GM12801 (cell line): ENCODE data around the gene LSM14B.

ENCODE experiments used
- TF ChIP-seq, protein P1 (sequence below): IDR thresholded peaks from one replicate; pipeline ENCODE4 v1.5.1; 2011; ENCODE audit warnings: control low read depth; ENCODE audit not compliant: insufficient read length; ENCODE audit errors: extremely low read depth

Gene LSM14B

GRCh38 chr20:62172666-62173065, 50.4 kb downstream of the LSM14B start:
- TF ChIP-seq, protein P1, sequence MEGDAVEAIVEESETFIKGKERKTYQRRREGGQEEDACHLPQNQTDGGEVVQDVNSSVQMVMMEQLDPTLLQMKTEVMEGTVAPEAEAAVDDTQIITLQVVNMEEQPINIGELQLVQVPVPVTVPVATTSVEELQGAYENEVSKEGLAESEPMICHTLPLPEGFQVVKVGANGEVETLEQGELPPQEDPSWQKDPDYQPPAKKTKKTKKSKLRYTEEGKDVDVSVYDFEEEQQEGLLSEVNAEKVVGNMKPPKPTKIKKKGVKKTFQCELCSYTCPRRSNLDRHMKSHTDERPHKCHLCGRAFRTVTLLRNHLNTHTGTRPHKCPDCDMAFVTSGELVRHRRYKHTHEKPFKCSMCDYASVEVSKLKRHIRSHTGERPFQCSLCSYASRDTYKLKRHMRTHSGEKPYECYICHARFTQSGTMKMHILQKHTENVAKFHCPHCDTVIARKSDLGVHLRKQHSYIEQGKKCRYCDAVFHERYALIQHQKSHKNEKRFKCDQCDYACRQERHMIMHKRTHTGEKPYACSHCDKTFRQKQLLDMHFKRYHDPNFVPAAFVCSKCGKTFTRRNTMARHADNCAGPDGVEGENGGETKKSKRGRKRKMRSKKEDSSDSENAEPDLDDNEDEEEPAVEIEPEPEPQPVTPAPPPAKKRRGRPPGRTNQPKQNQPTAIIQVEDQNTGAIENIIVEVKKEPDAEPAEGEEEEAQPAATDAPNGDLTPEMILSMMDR, result no peak

- TF ChIP-seq, protein P1, result no peak
These were observed 51.9 kb downstream of the LSM14B start for GRCh38 chr20:62174021-62174804.

GRCh38 chr20:62174870-62175624, 52.8 kb downstream of the LSM14B start:
- TF ChIP-seq, protein P1, result no peak

- TF ChIP-seq, protein P1, result no peak
These were observed 53.4 kb downstream of the LSM14B start for GRCh38 chr20:62175711-62176110.

- TF ChIP-seq, protein P1, result no peak
These were observed 54.6 kb downstream of the LSM14B start for GRCh38 chr20:62176866-62177265.

GRCh38 chr20:62177307-62177706, 55.0 kb downstream of the LSM14B start:
- TF ChIP-seq, protein P1, result no peak

DNA sequence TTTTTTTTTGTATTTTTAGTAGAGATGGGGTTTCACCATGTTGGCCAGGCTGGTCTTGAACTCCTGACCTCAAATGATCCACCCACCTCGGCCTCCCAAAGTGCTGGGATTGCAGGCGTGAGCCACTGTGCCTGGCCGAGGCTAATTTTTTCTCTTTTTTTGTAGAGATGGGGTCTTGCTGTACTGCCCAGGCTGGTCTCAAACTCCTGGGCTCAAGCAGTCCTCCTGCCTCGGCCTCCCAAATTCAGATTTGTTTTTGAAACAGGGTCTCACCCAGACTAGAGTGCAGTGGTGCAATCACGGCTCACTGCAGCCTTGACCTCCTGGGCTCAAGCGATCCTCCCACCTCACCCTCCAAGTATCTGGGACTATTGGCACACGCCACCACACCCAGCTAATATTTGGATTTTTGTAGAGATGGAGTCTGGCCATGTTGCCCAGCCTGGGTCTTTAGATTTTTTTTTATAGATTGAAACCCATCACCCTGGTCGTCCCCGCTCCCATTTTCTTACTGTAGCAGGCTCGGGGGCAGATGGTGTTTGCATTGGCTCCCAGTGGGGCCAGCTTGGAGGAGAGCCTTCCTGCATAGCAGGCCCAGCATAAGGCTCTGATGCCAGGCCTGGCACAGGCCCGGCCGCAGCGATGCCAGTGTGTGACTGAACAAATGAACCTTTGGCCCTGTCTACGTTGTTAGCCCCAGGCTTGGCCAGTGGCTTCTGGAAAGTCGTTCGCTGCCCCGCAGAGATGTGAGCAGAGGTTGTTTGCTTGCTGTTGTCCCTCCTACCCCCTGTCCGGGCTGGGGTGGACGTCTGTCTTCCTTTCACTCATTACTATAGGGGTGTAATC, 56.3 kb downstream of the LSM14B start:
- TF ChIP-seq, protein P1, result no peak
